Endothelial cell of umbilical vein (primary cell): ENCODE measurements around the gene FHOD3. TPM values are rescaled to one million over a fixed set of nuclear protein-coding genes. Genes with fewer than 3 reads are reported as not detected.

Experiments used
- BruUV-seq: library from RNA; stranded (reverse); fragments of 400-500 nt; replicated peaks from 2 replicates; lab custom pipeline; 2021; lab: Mats Ljungman, UMichigan
- CTCF ChIA-PET: fragments of 300-600, 350-600 bp; sonication (Branson Sonifier 250); formaldehyde crosslinking; loops from one replicate; lab custom pipeline; 2021; ENCODE audit warnings: antibody characterized with exemption, inconsistent platforms; lab: Charles Lee
- POLR2A ChIA-PET: fragments of 300-600, 350-600 bp; sonication (Branson Sonifier 250); formaldehyde crosslinking; loops from one replicate; lab custom pipeline; 2021; ENCODE audit warnings: antibody characterized with exemption, inconsistent platforms; lab: Charles Lee
- DNase-seq: peaks from one replicate; pipeline ENCODE4 v3.0.0-alpha.2; 2011; ENCODE audit warnings: low read depth, low spot score
- FAIRE-seq: peaks from 2 replicates; lab custom pipeline; 2011; peaks lifted over from hg19 to GRCh38; lab: Jason Lieb, UNC
- H2AFZ ChIP-seq: 2 replicates; pipeline ENCODE4 v1.6.0; 2012; ENCODE audit warnings: low read depth, low read length, control low read depth, inconsistent platforms
- H3K27ac ChIP-seq: 2 replicates; pipeline ENCODE4 v1.5.1; 2011; ENCODE audit warnings: low read depth, mild to moderate bottlenecking, control low read depth, low read length, moderate library complexity; ENCODE audit not compliant: insufficient read depth
- H3K27me3 ChIP-seq, 2 experiments: 2 replicates each; pipeline versions ENCODE4 v1.6.0 to v1.6.1; 2011; ENCODE audit warnings: low read length in 2 of 2, mixed read lengths in 1 of 2; ENCODE audit not compliant: control insufficient read depth in 2 of 2, insufficient read depth in 2 of 2
- H3K36me3 ChIP-seq, 2 experiments: 2 replicates in 1 of 2; 3 replicates in 1 of 2; pipeline ENCODE4 v1.5.1; 2011; ENCODE audit warnings: low read length in 2 of 2, mild to moderate bottlenecking in 1 of 2, moderate library complexity in 1 of 2; ENCODE audit not compliant: control insufficient read depth in 2 of 2, insufficient read depth in 2 of 2; ENCODE audit errors: extremely low read depth in 1 of 2
- H3K4me1 ChIP-seq: 3 replicates; pipeline ENCODE4 v1.5.1; 2011; ENCODE audit warnings: mild to moderate bottlenecking, low read length; ENCODE audit not compliant: control insufficient read depth, insufficient read depth; ENCODE audit errors: extremely low read depth
- H3K4me2 ChIP-seq: 2 replicates; pipeline ENCODE4 v1.6.1; 2011; ENCODE audit warnings: low read length, control low read depth, mixed read lengths; ENCODE audit not compliant: insufficient read depth
- H3K4me3 ChIP-seq, 3 experiments: fragments of 200-600 bp in 1 of 3; sonication (generic), shearing (Covaris generic) in 1 of 3; replicated peaks in 1 of 3; 2 replicates each; pipeline ENCODE4 v1.5.1; 2011 to 2016; ENCODE audit warnings: control low read depth in 3 of 3, low read length in 3 of 3, mild to moderate bottlenecking in 2 of 3, inconsistent platforms in 1 of 3, low read depth in 1 of 3, moderate library complexity in 1 of 3; ENCODE audit not compliant: insufficient read depth in 1 of 3
- H3K79me2 ChIP-seq: 2 replicates; pipeline ENCODE4 v1.6.0; 2012; ENCODE audit warnings: low read length, inconsistent platforms; ENCODE audit not compliant: control insufficient read depth, insufficient read depth
- H3K9ac ChIP-seq: replicated peaks from 2 replicates; pipeline ENCODE3; 2011; ENCODE audit warnings: low read length, control low read depth; ENCODE audit not compliant: insufficient read depth; ENCODE audit errors: extremely low read depth
- H3K9me1 ChIP-seq: replicated peaks from 3 replicates; pipeline ENCODE4 v1.6.0; 2011; ENCODE audit warnings: mild to moderate bottlenecking, low read length; ENCODE audit not compliant: control insufficient read depth, insufficient read depth; ENCODE audit errors: extremely low read depth
- H3K9me3 ChIP-seq: replicated peaks from 2 replicates; pipeline ENCODE4 v1.5.1; 2012; ENCODE audit warnings: low read length, inconsistent platforms; ENCODE audit not compliant: control insufficient read depth, insufficient read depth
- H4K20me1 ChIP-seq: replicated peaks from 2 replicates; pipeline ENCODE3; 2011; ENCODE audit warnings: mild to moderate bottlenecking, low read length; ENCODE audit not compliant: control insufficient read depth, insufficient read depth; ENCODE audit errors: extremely low read depth
- FOS ChIP-seq: IDR thresholded peaks from 2 replicates; pipeline ENCODE4 v1.6.1; 2011; ENCODE audit warnings: mild to moderate bottlenecking, low read length, moderate library complexity, borderline replicate concordance; ENCODE audit not compliant: insufficient read depth
- JUN ChIP-seq: IDR thresholded peaks from 2 replicates; pipeline ENCODE4 v1.6.1; 2011; ENCODE audit warnings: borderline replicate concordance, low read depth; ENCODE audit not compliant: insufficient read length, insufficient read depth
- POLR2AphosphoS5 ChIP-seq: IDR thresholded peaks from 2 replicates; pipeline ENCODE4 v1.6.1; 2012; ENCODE audit warnings: low read depth, mild to moderate bottlenecking, control low read depth, low read length, moderate library complexity; ENCODE audit not compliant: insufficient read depth
- dilution Hi-C: fragments of 300-500 bp; cut with MboI; formaldehyde crosslinking; loops from one replicate; pipeline ENCODE4 v1.15.0; 2019; ENCODE audit warnings: low sequenced_read_pairs; ENCODE audit not compliant: extremely low pct_ligation_motif_present
- intact Hi-C: fragments of 100-400 bp; cut with micrococcal nuclease; formaldehyde crosslinking; loops from one replicate; pipeline ENCODE4 v1.10.0; 2022
- polyA plus RNA-seq, 4 experiments: library from polyadenylated mRNA; depleted of rRNA in 3 of 4; stranded (reverse) in 3 of 4; unstranded in 1 of 4; fragments of >200 nt; gene quantifications; 2 replicates each; pipeline versions ENCODE4 v1.2.1 to v1.2.3, GENCODE V29; 2011 to 2012; ENCODE audit warnings: missing spikeins in 1 of 4
- total RNA-seq: library from RNA; stranded (reverse); gene quantifications from 2 replicates; pipeline ENCODE4 v1.2.3, GENCODE V29; 2021
- TF ChIP-seq, protein P1 (sequence below), 2 donors: IDR thresholded peaks; 1 replicate in 1 of 2; 2 replicates in 1 of 2; pipeline ENCODE4 v1.5.1; 2011; ENCODE audit warnings: low read length in 2 of 2, mild to moderate bottlenecking in 2 of 2, moderate library complexity in 2 of 2, control low read depth in 1 of 2, inconsistent platforms in 1 of 2, low read depth in 1 of 2; ENCODE audit not compliant: insufficient read depth in 1 of 2; ENCODE audit errors: extremely low read depth in 1 of 2

The FHOD3 gene
- total and polyA plus RNA-seq, 2 donors (not counting 3 experiments of a cell fraction or from before 2014, with no cell fraction given) = 0.06 to 1.5 TPM

DNA sequence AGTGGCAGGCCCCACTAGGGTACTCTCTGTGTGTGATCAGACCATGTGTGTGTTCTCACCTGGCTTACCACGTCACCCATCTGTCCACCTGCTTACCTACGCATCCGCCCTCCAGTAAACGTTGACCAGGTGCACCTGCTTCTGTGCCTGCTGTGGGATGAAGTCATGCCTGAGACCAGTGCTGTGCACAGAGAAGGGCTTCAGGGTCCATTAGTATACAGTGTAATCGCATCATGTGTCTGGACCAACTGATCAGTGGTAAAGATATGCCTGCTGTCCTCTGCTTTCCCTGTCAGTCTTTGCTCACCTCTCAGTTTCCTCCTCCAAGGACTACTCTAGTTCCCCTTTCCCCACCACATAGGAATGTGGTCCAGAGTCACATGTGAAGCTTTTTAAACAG, 109.3 kb downstream of the FHOD3 start:
- H4K20me1 ChIP-seq = no peaks in the 10 kb centered on the region
- H3K9me3 ChIP-seq = no peaks in the 10 kb centered on the region
- DNase-seq (no peak), FAIRE-seq (no peak)
- H3K79me2 ChIP-seq = no peaks in the 10 kb centered on the region
- H3K27me3 ChIP-seq = no peaks in the 10 kb centered on the region
- H3K4me3 ChIP-seq = no peak overlapping the region
- no peaks in the 10 kb centered on the region for H3K4me1 ChIP-seq
- no peak overlapping the region for H3K27ac ChIP-seq
- no peaks in the 10 kb centered on the region for H3K36me3 ChIP-seq
- no peak for TF ChIP-seq JUN
- TF ChIP-seq POLR2AphosphoS5 = no peak
- TF ChIP-seq FOS = no peak
- H3K9me1 ChIP-seq = no peaks in the 10 kb centered on the region
- ChIA-PET CTCF (interaction anchor here (1.3 kb wide), 1 partner anchor 311 kb away, joined by 3 read pairs; no protein-coding TSS in a partner anchor), POLR2A (no interaction called here)
- H2AFZ ChIP-seq = no peak overlapping the region
- no peak overlapping the region for H3K9ac ChIP-seq
- intact Hi-C loops = no loop called here
- no peak overlapping the region for H3K4me2 ChIP-seq
- BruUV-seq = no TSS peak
- dilution Hi-C loops = no loop called here

DNA sequence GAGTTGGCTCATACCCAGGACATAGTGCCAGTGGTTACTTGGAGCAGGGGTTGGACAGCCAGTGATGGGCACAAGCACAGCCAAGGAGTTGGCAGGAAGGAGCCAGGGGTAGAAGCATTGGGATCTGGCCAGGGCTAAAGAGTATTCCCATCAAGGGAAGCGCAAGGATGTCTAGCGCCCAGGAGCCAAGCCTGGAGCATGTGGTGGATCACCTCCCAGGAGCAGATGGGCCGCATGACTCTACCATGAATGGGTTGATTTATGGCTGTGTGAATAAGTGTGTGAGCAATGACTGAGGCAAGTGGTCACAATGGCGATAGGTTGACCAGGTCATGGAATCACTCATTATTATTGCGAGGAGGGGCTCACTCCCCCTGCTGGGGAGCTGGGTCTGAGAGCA, 111.1 kb downstream of the FHOD3 start:
- Histone ChIP-seq H3K79me2 (no peaks in the 10 kb centered on the region), H3K27ac (no peak overlapping the region), H3K4me2 (no peak overlapping the region), H3K4me1 (no peaks in the 10 kb centered on the region), H3K36me3 (no peaks in the 10 kb centered on the region), H3K9me3 (no peaks in the 10 kb centered on the region), H3K4me3 (no peak overlapping the region), H4K20me1 (no peaks in the 10 kb centered on the region), H3K9ac (no peak overlapping the region), H3K9me1 (no peaks in the 10 kb centered on the region), H2AFZ (no peak overlapping the region), H3K27me3 (no peaks in the 10 kb centered on the region)
- intact Hi-C loops = no loop called here
- TF ChIP-seq, protein P1, sequence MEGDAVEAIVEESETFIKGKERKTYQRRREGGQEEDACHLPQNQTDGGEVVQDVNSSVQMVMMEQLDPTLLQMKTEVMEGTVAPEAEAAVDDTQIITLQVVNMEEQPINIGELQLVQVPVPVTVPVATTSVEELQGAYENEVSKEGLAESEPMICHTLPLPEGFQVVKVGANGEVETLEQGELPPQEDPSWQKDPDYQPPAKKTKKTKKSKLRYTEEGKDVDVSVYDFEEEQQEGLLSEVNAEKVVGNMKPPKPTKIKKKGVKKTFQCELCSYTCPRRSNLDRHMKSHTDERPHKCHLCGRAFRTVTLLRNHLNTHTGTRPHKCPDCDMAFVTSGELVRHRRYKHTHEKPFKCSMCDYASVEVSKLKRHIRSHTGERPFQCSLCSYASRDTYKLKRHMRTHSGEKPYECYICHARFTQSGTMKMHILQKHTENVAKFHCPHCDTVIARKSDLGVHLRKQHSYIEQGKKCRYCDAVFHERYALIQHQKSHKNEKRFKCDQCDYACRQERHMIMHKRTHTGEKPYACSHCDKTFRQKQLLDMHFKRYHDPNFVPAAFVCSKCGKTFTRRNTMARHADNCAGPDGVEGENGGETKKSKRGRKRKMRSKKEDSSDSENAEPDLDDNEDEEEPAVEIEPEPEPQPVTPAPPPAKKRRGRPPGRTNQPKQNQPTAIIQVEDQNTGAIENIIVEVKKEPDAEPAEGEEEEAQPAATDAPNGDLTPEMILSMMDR (IDR thresholded peaks at IDR 0.05; ENCODE audit: extremely low read depth in 1 of 2, insufficient read depth in 1 of 2, low read depth in 1 of 2, low read length in 2 of 2) = no peak
- no peak for TF ChIP-seq POLR2AphosphoS5
- dilution Hi-C loops = no loop called here
- CTCF ChIA-PET = interaction anchor here (1.9 kb wide), 1 partner anchor 313 kb away, joined by 7 read pairs; no protein-coding TSS in a partner anchor
- POLR2A ChIA-PET = no interaction called here
- no TSS peak for BruUV-seq
- DNase-seq (no peak), FAIRE-seq (no peak)
